Liver (tissue), 9 donors: Measurements from ENCODE around the gene THSD4. TPM values are rescaled to one million over a fixed set of nuclear protein-coding genes. Genes with fewer than 3 reads are reported as not detected.

Source experiments
- DNase-seq: peaks from one replicate; pipeline ENCODE4 v3.0.0-alpha.2; 2017; ENCODE audit warnings: low spot score
- H3K27ac ChIP-seq, 2 donors: one replicate each; pipeline ENCODE4 v1.7.0; 2013; ENCODE audit warnings: inconsistent platforms in 2 of 2, low read length in 2 of 2, control low read depth in 1 of 2, low read depth in 1 of 2, mild to moderate bottlenecking in 1 of 2
- H3K27me3 ChIP-seq, 4 donors: one replicate each; pipeline versions ENCODE4 v1.6.1 to v1.7.0; 2013; ENCODE audit warnings: low read length in 3 of 4, inconsistent platforms in 1 of 4, mild to moderate bottlenecking in 1 of 4, moderate library complexity in 1 of 4; ENCODE audit not compliant: control insufficient read depth in 4 of 4, insufficient read depth in 4 of 4
- H3K36me3 ChIP-seq, 4 donors: one replicate each; pipeline versions ENCODE4 v1.6.1 to v1.7.0; 2013; ENCODE audit warnings: low read length in 3 of 4, mild to moderate bottlenecking in 3 of 4, low read depth in 1 of 4, moderate library complexity in 1 of 4; ENCODE audit not compliant: control insufficient read depth in 4 of 4, insufficient read depth in 3 of 4
- H3K4me1 ChIP-seq, 4 donors: one replicate each; pipeline versions ENCODE4 v1.6.1 to v1.7.0; 2013; ENCODE audit warnings: low read length in 3 of 4, mild to moderate bottlenecking in 3 of 4, moderate library complexity in 1 of 4; ENCODE audit not compliant: control insufficient read depth in 4 of 4, insufficient read depth in 4 of 4
- H3K4me3 ChIP-seq, 3 donors: one replicate each; pipeline versions ENCODE4 v1.6.1 to v1.7.0; 2013; ENCODE audit warnings: low read length in 3 of 3, control low read depth in 1 of 3, low read depth in 1 of 3, mild to moderate bottlenecking in 1 of 3
- H3K9ac ChIP-seq, 2 donors: one replicate each; pipeline ENCODE4 v1.7.0; 2013; ENCODE audit warnings: low read length in 2 of 2, mild to moderate bottlenecking in 2 of 2, moderate library complexity in 2 of 2, control low read depth in 1 of 2, low read depth in 1 of 2
- H3K9me3 ChIP-seq, 4 donors: one replicate each; pipeline versions ENCODE4 v1.6.1 to v1.7.0; 2013; ENCODE audit warnings: low read length in 3 of 4; ENCODE audit not compliant: control insufficient read depth in 4 of 4
- EGR1 ChIP-seq, 2 donors: IDR thresholded peaks; 2 replicates each; pipeline ENCODE4 v1.6.1; 2016 to 2018; ENCODE audit warnings: antibody characterized with exemption in 2 of 2, low read depth in 2 of 2
- FOXA1 ChIP-seq: IDR thresholded peaks from 2 replicates; pipeline ENCODE4 v1.6.1; 2016; ENCODE audit warnings: antibody characterized with exemption
- FOXA2 ChIP-seq: IDR thresholded peaks from 2 replicates; pipeline ENCODE4 v1.6.1; 2016; ENCODE audit warnings: antibody characterized with exemption
- GABPA ChIP-seq, 2 donors: IDR thresholded peaks in 1 of 2; conservative IDR thresholded peaks in 1 of 2; 2 replicates each; pipeline ENCODE4 v1.6.1; 2016; ENCODE audit warnings: antibody characterized with exemption in 2 of 2, mild to moderate bottlenecking in 1 of 2, moderate library complexity in 1 of 2
- HNF4A ChIP-seq, 2 donors: conservative IDR thresholded peaks; 2 replicates each; pipeline ENCODE4 v1.6.1; 2016; ENCODE audit warnings: antibody characterized with exemption in 2 of 2, mild to moderate bottlenecking in 2 of 2
- HNF4G ChIP-seq: IDR thresholded peaks from 2 replicates; pipeline ENCODE4 v1.6.1; 2016; ENCODE audit warnings: antibody characterized with exemption
- JUND ChIP-seq, 2 donors: IDR thresholded peaks; 2 replicates each; pipeline ENCODE4 v1.6.1; 2016; ENCODE audit warnings: antibody characterized with exemption in 2 of 2
- NR2F2 ChIP-seq: IDR thresholded peaks from 2 replicates; pipeline ENCODE4 v1.6.1; 2016; ENCODE audit warnings: antibody characterized with exemption
- RAD21 ChIP-seq, 2 donors: IDR thresholded peaks; 2 replicates each; pipeline ENCODE4 v1.6.1; 2016; ENCODE audit warnings: antibody characterized with exemption in 2 of 2, mild to moderate bottlenecking in 2 of 2
- RXRA ChIP-seq, 2 donors: IDR thresholded peaks; 2 replicates each; pipeline ENCODE4 v1.6.1; 2017 to 2018; ENCODE audit warnings: antibody characterized with exemption in 2 of 2, mild to moderate bottlenecking in 1 of 2
- SP1 ChIP-seq: IDR thresholded peaks from 2 replicates; pipeline ENCODE4 v1.6.1; 2018; ENCODE audit warnings: antibody characterized with exemption, mild to moderate bottlenecking
- TAF1 ChIP-seq: conservative IDR thresholded peaks from 2 replicates; pipeline ENCODE4 v1.6.1; 2016; ENCODE audit warnings: antibody characterized with exemption, mild to moderate bottlenecking
- YY1 ChIP-seq: IDR thresholded peaks from 2 replicates; pipeline ENCODE4 v1.6.1; 2016; ENCODE audit warnings: antibody characterized with exemption, mild to moderate bottlenecking
- ZBTB33 ChIP-seq: IDR thresholded peaks from 2 replicates; pipeline ENCODE4 v1.6.1; 2016; ENCODE audit warnings: antibody characterized with exemption
- WGBS: extraction: QIAGEN DNeasy Blood & Tissue Kit; methylation state at CpG from one replicate; pipeline ENCODE4 v1.1.7; 2013; 5-methylcytosine and 5-hydroxymethylcytosine counted together
- polyA plus RNA-seq, 2 donors: library from polyadenylated mRNA; stranded (reverse) in 1 of 2; unstranded in 1 of 2; fragments of 200-250 nt in 1 of 2; fragments of >200 nt in 1 of 2; fragmentation: Nextera tagmentation in 1 of 2; extraction: Ambion mirVana in 1 of 2; gene quantifications; one replicate each; pipeline versions ENCODE4 v1.2.1 to v1.2.3, GENCODE V29; 2013 to 2015
- total RNA-seq, 2 donors: library from RNA; depleted of rRNA; stranded (reverse); fragments of >200 nt; gene quantifications; one replicate each; pipeline ENCODE4 v1.2.3, GENCODE V29; 2014
- TF ChIP-seq, protein P1 (sequence below): IDR thresholded peaks from 2 replicates; pipeline ENCODE4 v1.6.1; 2016; ENCODE audit warnings: antibody characterized with exemption
- TF ChIP-seq, protein P2 (sequence below): IDR thresholded peaks from 2 replicates; pipeline ENCODE4 v1.6.1; 2016; ENCODE audit warnings: antibody characterized with exemption, mild to moderate bottlenecking
- TF ChIP-seq, protein P3 (sequence below): IDR thresholded peaks from 2 replicates; pipeline ENCODE4 v1.6.1; 2016; ENCODE audit warnings: antibody characterized with exemption
- TF ChIP-seq, protein P4 (sequence below): fragments of 150-350 bp; IDR thresholded peaks from 2 replicates; pipeline ENCODE4 v1.5.1; 2017; ENCODE audit warnings: improper control_type of control experiment, low read depth, low read length; ENCODE audit not compliant: missing input control
- donor health status: healthy.
- donor health status: healthy.
- donor health status: healthy.
- donor health status: healthy.
- donor health status: healthy.

THSD4 gene
- total and polyA plus RNA-seq, 4 donors: 0.23 to 11.5 (median 1.9) TPM

DNA sequence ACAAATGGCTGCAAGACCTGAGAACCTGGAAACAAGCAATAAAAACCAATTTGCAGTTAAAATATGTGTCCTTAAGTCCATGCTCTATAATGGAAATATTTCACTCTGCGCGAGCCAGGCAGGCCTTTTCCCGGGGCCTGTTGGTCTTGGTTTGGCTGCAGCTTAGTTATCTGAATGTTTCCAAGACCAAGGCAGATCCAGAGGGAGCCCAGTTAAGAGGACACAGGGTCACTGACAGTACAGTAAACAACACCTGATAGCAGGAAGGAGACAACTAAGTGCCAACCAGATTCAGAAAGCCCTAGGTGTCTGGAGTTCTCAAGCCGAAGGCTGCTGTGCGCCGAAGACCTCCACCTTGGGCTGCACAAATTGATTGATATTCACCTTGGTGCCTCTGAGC lies 32.8 kb downstream of the THSD4 start:
- TF ChIP-seq HNF4G: no peak
- peak in 1 of 2 donors; percentile 3 for TF ChIP-seq RAD21 (IDR thresholded peaks at IDR 0.05)
- 49% methylated on average over 6 of the region's 6 CpGs for WGBS
- no peaks in the 10 kb centered on the region for H3K27me3 ChIP-seq
- H3K9me3 ChIP-seq: no peaks in the 10 kb centered on the region
- no peak for DNase-seq
- no peaks in the 10 kb centered on the region for H3K36me3 ChIP-seq
- peak overlapping the region; percentile 45 to 63 for H3K27ac ChIP-seq
- H3K9ac ChIP-seq: no peak overlapping the region
- H3K4me1 ChIP-seq: peaks cover 6 to 76% (median 69%) of the 10 kb centered on the region in 4 donors
- no peak overlapping the region for H3K4me3 ChIP-seq

GRCh38 chr15:71149646-71150557 lies 34.6 kb downstream of the THSD4 start:
- no peaks in the 10 kb centered on the region for H3K27me3 ChIP-seq
- H3K4me1 ChIP-seq: peaks cover 6 to 64% (median 52%) of the 10 kb centered on the region in 4 donors
- H3K36me3 ChIP-seq: no peaks in the 10 kb centered on the region
- peak overlapping the region in 1 of 2 donors; percentile 36 for H3K9ac ChIP-seq
- WGBS: 23% methylated on average over 7 of the region's 7 CpGs
- no peak overlapping the region for H3K4me3 ChIP-seq
- no peaks in the 10 kb centered on the region for H3K9me3 ChIP-seq
- H3K27ac ChIP-seq: peak overlapping the region; percentile 74 to 87
- DNase-seq: no peak
- TF ChIP-seq YY1 (peak; percentile 69), EGR1 (IDR thresholded peaks at IDR 0.05; ENCODE audit: low read depth in 2 of 2) (peak; percentile 61 to 76), TAF1 (no peak), JUND (IDR thresholded peaks at IDR 0.05) (peak in 1 of 2 donors; percentile 58), RXRA (IDR thresholded peaks at IDR 0.05) (peak; percentile 54 to 79), SP1 (peak; percentile 72), HNF4A (conservative IDR thresholded peaks at IDR 0.05) (peak in 1 of 2 donors; percentile 69), FOXA2 (peak; percentile 64), ZBTB33 (peak; percentile 43), RAD21 (IDR thresholded peaks at IDR 0.05) (peak; percentile 27 to 58), NR2F2 (no peak), FOXA1 (peak; percentile 64), GABPA (IDR thresholded peaks at IDR 0.05 in 1 of 2, conservative IDR thresholded peaks at IDR 0.05 in 1 of 2) (peak in 1 of 2 donors; percentile 29), HNF4G (no peak)
- TF ChIP-seq, protein P1, sequence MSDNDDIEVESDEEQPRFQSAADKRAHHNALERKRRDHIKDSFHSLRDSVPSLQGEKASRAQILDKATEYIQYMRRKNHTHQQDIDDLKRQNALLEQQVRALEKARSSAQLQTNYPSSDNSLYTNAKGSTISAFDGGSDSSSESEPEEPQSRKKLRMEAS: peak; percentile 78
- TF ChIP-seq, protein P2, sequence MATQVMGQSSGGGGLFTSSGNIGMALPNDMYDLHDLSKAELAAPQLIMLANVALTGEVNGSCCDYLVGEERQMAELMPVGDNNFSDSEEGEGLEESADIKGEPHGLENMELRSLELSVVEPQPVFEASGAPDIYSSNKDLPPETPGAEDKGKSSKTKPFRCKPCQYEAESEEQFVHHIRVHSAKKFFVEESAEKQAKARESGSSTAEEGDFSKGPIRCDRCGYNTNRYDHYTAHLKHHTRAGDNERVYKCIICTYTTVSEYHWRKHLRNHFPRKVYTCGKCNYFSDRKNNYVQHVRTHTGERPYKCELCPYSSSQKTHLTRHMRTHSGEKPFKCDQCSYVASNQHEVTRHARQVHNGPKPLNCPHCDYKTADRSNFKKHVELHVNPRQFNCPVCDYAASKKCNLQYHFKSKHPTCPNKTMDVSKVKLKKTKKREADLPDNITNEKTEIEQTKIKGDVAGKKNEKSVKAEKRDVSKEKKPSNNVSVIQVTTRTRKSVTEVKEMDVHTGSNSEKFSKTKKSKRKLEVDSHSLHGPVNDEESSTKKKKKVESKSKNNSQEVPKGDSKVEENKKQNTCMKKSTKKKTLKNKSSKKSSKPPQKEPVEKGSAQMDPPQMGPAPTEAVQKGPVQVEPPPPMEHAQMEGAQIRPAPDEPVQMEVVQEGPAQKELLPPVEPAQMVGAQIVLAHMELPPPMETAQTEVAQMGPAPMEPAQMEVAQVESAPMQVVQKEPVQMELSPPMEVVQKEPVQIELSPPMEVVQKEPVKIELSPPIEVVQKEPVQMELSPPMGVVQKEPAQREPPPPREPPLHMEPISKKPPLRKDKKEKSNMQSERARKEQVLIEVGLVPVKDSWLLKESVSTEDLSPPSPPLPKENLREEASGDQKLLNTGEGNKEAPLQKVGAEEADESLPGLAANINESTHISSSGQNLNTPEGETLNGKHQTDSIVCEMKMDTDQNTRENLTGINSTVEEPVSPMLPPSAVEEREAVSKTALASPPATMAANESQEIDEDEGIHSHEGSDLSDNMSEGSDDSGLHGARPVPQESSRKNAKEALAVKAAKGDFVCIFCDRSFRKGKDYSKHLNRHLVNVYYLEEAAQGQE: peak; percentile 63
- TF ChIP-seq, protein P3, sequence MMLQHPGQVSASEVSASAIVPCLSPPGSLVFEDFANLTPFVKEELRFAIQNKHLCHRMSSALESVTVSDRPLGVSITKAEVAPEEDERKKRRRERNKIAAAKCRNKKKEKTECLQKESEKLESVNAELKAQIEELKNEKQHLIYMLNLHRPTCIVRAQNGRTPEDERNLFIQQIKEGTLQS: no peak
- TF ChIP-seq, protein P4, sequence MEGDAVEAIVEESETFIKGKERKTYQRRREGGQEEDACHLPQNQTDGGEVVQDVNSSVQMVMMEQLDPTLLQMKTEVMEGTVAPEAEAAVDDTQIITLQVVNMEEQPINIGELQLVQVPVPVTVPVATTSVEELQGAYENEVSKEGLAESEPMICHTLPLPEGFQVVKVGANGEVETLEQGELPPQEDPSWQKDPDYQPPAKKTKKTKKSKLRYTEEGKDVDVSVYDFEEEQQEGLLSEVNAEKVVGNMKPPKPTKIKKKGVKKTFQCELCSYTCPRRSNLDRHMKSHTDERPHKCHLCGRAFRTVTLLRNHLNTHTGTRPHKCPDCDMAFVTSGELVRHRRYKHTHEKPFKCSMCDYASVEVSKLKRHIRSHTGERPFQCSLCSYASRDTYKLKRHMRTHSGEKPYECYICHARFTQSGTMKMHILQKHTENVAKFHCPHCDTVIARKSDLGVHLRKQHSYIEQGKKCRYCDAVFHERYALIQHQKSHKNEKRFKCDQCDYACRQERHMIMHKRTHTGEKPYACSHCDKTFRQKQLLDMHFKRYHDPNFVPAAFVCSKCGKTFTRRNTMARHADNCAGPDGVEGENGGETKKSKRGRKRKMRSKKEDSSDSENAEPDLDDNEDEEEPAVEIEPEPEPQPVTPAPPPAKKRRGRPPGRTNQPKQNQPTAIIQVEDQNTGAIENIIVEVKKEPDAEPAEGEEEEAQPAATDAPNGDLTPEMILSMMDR: no peak
